CD4-positive, alpha-beta T cell treated with Interleukin-15 for 4 hours (primary cell): ENCODE results near the gene FOXM1.
A peak's percentile ranks its signal among the peaks of the same experiment; 100 is the strongest.

ENCODE experiments used
- DNase-seq: peaks from one replicate; pipeline ENCODE4 v3.0.0-alpha.2; 2020; ENCODE audit warnings: low spot score

Gene FOXM1, protein sequence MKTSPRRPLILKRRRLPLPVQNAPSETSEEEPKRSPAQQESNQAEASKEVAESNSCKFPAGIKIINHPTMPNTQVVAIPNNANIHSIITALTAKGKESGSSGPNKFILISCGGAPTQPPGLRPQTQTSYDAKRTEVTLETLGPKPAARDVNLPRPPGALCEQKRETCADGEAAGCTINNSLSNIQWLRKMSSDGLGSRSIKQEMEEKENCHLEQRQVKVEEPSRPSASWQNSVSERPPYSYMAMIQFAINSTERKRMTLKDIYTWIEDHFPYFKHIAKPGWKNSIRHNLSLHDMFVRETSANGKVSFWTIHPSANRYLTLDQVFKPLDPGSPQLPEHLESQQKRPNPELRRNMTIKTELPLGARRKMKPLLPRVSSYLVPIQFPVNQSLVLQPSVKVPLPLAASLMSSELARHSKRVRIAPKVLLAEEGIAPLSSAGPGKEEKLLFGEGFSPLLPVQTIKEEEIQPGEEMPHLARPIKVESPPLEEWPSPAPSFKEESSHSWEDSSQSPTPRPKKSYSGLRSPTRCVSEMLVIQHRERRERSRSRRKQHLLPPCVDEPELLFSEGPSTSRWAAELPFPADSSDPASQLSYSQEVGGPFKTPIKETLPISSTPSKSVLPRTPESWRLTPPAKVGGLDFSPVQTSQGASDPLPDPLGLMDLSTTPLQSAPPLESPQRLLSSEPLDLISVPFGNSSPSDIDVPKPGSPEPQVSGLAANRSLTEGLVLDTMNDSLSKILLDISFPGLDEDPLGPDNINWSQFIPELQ

DNA sequence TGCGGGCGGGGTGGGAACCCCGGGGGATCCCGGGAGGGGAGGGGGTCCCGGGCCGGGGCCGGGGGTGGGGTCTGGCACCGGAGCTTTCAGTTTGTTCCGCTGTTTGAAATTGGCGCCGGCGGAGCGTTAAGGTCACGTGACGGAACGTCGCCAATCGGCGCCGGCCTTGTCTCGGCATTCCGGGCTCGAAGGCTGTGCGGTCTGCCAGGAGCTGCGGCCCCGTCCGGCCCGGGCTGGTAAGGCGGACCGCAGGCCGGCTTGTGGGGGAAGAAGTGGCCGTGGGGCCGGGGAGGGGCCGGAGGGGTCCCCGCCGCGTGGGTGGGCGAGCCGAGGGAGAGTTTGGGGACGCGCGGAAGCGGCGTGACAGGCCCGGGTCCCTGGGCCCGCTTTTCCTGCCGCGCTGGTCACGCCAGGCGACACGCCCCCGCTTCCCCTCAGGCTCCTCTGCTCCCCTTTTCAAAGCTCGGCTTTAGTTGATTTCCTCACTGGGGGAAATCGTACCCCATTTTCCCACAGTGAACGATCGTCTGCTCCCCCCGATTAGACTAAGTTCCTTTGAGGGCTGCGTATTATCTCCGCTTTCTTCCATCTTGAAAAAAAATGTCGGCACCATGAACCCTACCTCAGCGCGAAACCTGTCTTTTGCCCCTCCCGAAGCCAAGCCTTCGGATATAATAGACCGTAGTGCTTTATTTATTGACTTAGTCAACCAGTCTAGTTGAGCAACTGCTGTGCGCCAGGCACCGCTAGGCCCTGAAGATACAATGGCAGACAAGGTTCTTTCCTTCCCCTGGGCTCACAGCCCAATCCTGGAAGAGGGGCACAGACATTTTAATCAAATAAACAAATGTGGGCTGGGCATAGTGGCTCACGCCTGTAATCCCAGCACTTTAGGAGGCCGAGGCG is at the start of gene FOXM1, which contains the start of gene RHNO1:
Gene FOXM1 (minus strand): TSS at position 128 of the 906 bp plus-strand sequence. CDS start 2,696 bp downstream, outside the sequence.
Gene RHNO1 (plus strand): TSS at position 177 of the 906 bp plus-strand sequence. CDS start 8,144 bp downstream, outside the sequence.
- peak; percentile 89 for DNase-seq

DNA sequence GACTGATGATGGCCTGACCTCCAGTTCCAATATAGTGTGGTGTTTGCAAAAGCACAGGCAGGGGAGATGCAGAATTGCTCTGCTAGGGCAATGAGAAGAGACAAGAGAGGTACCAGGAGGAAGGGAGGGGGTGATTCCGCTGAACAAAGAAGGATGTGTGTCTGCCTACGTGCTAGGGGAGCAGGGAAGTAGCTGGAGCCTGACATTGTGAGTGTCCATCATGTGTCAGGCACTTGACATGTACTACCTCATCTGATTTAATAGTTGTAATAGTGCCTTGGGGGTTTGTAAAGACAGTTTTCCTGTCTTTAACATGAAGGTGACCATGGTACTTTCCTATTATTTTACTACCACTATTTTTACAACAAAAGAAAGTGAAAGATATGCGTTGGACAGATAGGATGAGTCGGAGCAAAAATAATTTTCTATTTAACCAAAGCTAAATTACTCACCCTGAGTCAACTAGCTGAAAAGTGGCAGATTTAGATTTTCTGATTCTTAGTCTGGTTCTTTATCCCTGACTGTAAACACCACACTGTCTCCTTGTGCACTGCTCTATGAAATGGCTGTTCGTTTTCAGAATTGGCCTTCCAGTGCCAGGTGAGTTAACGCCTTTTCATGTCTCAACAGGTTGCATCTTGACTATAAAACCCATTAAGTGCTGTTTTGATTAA is 48.5 kb upstream of the FOXM1 start:
- no peak for DNase-seq

DNA sequence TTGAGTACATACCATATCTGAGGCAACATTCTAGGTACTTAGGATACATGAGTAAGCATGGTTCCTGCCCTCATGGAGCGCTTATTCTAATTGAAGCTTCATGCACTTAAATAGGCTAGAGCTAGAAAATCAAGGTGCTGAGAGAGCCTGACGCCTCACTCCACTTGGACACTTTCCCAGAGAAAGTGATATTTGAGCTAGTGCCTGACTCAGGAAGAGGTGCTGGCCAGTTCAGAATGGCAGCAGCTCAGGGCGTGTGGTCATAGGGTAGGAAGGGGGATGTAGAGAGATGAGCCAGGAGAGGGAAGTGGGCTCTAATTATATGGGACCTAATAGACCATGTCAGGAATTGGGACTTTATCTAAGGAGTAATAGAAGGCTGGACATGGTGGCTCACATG is 47.0 kb upstream of the FOXM1 start:
- DNase-seq: no peak

DNA sequence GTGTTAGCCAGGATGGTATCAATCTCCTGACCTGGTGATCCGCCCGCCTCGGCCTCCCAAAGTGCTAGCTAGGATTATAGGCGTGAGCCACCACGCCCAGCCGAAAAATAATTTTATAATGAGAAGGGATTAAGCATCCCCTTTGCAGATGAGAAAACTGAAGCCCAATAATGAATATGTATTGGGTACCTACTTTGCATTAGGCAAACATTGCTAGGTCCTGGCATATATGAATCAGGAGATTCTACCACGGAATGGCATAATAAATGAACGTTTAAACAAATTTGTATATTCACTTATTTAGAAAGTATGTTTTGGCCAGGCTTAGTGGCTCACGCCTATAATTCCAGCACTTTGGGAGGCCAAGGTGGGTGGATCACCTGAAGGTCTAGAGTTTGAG is 46.1 kb upstream of the FOXM1 start:
- DNase-seq: no peak

DNA sequence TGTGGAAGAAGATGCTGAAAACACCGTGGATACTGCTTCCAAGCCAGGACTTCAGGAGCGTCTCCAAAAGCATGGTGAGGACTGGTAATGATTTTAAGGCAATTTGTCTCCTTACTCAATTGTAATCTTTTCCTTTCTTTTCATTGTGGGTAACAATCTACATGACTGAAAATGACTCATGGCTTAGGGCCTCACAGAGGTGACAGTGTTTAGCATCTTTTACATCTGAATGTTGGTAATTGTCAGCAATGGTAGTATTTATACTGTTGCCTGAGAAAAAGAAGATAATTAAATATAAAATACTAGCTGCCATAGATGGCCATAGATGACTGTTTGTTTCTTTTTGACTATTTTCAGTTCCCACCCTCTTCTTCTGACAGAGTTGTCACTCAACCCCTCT is 45.4 kb upstream of the FOXM1 start:
- DNase-seq: no peak

DNA sequence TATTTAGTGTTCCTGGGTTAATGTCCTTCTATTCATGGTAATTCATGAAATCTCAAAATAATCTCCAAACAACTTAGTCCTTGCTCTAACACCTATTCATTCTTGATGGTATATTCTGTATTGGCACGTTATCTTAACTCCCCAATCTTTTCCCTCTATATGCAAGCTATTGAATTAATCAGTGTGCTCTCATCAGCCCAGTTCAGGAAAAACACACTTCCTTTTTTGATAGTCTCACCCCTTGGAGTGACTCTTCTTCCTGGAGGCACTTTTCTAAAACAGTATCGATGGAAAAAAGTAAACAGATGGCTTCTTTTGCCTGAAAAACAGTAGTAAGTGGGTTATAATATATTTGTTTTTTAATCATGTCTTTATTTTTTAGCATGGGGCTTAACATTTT is 42.3 kb upstream of the FOXM1 start:
- DNase-seq: no peak

DNA sequence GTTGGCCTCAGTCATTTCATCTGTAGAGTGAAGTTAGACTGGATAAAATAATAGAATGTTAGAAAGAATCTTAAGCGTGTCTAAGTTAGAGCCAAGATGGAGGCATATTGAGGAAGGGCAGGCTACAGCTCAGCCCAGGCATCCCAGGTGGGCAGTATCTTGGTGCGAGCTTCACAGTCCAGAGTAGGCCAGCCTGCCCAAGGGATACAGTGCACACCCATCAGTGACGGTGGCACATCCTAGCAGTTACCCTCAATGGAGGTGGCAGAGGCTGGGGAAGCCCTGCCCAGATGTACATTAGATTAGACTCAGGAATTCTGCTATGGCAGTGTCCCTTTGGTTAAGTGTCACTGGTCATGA is 35.2 kb upstream of the FOXM1 start:
- DNase-seq: no peak

DNA sequence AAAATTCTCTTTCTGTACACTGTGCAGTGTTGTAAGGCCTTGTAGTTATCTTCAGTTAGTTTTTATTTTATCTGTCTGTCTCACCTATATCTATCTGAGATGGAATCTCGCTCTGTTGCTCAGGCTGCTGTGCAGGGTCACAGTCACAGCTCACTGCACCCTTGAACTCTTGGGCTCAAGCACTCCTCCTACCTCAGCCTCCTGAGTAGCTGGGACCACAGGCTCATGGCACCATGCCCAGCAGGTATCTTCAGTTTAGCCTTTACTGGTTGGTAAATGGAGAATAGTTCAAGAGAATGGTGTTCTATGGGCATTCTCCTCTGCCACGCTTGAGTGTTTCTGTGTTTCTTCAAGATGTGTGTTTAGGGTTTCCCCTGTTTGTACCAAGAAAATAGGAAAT is 27.3 kb upstream of the FOXM1 start:
- no peak for DNase-seq

DNA sequence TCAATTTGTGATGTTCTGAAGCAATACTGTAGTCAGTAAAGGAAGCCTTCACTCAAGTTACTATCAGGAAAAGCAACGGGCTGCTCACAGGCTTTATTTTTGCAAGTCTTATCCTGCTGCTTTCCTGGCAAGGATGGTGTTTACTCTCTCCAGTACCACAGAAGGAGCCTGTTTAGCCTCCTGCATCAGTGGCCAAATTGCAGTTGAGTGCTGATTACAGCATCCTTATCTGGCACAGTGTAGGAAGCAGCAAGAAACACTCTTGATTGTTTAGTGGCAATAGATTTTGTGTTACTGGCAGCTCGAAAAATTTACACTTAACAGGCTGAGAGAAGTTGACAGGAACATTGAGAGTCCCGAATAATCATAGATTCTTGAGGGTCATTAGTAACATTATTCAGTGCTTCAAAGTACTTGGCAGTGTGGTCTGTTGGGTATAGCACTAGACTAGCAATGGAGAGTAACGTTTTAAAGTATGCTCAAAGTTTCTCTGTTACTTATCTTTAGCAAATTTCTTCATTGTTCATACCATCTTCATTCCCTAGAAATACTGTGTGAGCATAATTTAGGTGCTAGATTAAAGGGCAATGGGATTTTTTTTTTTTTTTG is 25.4 kb upstream of the FOXM1 start:
- DNase-seq: no peak

DNA sequence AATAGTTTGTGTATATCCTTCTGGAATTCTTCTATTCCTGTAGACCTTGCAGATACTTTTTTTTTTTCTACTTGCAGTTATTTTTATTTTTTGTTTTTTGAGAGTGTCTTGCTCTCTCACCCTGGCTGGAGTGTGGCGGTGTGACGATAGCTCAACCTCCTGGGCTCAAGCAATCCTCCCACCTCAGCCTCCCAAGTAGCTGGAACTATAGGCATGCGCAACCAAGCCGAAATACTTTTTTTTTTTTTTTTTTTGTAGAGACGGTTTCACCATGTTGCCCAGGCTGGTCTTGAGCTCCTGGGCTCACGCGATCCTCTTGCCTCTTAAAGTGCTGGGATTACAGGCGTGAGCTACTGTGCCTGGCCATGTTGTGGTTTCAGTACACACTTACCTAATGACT is 23.7 kb upstream of the FOXM1 start:
- no peak for DNase-seq

DNA sequence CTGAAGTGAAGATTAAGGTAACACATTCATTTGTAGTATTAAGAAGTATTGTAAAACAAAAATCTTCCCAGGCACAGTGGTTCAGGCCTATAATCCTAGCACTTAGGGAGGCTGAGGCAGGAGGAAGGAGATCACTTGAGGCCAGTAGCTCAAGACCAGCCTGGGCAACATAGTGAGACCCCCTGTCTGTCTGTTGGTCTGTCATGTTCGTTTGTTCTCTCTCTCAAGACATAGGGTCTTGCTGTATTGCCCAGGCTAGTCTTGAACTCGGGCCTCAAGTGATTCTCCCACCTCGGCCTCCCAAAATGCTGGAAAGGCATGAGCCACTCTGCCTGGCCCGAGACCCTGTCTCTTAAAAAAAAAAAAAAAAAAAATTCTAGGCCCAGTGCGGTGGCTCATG is 20.4 kb upstream of the FOXM1 start:
- no peak for DNase-seq

DNA sequence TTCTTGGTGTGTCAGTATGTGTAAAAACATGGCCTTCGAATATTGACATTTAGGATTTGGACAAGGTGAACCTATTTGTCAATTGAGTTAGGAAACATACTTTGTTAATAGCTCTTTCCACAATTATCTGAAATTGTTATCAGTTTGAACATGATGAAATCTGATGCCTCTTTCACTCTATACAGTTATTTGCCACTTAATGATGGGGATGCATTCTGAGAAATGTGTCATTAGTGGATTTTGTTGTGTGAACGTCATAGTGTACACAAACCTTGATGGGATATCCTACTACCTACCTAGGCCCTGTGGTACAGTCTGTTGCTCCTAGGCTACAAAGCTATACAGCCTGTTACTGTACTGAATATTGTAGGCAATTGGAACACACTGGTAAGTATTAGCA is 18.5 kb upstream of the FOXM1 start:
- no peak for DNase-seq

DNA sequence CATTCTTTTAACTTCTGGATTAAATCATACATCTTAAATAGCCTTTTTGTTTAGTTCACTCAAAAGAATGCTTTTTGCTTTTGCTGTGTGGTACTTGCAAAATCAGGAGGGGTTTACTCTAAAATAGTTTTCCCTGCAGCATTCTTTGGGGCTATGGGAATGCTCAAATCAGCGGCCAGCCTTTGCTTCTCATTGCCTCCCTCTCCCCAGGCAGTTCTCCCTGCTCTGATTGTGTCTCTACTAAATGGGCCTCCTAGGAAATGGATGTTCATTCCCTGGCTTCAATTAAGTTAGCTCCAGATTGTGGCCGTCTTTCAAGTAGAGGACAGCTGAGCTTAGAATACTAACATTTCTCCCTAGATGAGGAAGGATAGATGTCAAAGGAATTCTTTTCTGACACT is 18.1 kb upstream of the FOXM1 start:
- DNase-seq: no peak

DNA sequence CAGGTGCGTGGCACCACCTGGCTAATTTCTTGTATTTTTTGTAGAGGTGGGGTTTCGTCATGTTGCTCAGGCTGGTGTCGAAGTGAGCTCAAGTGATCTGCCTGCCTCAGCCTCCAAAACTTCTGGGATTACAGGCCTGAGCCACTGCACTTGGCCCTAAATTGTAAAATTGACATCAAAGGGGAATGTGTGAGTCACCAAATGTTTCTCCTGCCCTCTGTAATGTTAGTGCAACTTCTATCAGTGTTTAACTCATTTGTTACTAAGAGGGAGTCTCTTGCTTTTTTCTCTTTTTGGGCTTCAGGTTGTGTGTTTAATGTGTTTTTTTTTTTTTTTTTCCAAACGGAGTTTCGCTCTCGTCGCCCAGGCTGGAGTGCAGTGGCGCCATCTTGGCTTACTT is 16.0 kb upstream of the FOXM1 start:
- no peak for DNase-seq

DNA sequence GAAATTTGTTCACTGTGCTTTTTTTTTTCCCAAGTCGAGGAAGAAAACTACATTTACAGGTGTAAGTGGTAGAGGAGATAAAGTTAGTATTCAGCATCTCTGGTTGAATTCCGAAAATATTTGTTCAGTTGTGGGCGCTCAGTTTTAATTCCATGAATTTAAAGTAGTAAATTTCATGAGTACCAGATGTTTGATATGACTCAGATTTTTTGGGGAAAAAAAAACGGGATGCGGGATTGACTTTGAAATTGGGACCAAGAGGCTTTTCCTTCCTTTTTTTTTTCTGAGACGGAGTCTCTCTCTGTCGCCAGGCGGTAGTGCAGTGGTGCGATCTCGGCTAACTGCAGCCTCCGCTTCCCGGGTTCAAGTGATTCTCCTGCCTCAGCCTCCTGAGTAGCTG is 15.3 kb upstream of the FOXM1 start:
- no peak for DNase-seq

DNA sequence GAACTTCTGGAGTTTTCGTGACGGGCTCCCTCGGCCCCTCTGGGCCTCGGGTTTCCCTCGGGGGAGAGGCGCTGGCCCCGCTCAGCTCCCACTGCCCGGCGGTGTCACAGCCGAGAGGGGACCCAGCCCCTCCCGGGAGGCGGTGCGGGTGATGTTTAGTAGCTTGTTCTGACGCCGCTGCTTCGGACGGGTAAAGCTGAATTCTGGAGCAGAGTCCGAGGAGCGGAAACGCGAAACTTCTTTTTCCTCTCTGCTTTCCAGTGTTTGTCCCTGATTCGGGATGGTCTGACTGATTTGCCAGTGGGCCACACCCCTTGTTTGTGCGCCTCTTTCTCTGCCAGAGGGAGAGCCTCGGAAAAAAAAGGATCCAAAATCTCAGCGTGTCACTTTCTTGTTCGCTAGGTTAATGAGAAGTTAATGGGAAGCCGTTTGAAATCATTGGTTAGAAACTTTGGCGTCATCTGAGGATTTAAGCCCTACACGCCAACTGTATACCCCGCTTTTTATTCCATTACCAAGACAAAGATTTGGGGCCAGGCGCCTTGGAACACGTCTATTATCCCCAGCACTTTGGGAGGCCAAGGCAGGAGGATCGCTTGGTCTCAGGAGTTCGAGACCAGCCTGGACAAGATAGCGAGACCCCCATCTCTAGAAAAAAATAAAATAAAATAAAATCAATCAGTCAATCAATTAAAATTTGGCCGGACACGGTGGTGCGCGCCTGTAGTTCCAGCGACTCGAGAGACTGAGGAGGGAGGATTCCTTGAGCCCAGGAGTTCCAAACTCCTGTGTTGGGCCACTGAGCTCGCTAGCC is 14.5 kb upstream of the FOXM1 start:
- DNase-seq: peak; percentile 18

DNA sequence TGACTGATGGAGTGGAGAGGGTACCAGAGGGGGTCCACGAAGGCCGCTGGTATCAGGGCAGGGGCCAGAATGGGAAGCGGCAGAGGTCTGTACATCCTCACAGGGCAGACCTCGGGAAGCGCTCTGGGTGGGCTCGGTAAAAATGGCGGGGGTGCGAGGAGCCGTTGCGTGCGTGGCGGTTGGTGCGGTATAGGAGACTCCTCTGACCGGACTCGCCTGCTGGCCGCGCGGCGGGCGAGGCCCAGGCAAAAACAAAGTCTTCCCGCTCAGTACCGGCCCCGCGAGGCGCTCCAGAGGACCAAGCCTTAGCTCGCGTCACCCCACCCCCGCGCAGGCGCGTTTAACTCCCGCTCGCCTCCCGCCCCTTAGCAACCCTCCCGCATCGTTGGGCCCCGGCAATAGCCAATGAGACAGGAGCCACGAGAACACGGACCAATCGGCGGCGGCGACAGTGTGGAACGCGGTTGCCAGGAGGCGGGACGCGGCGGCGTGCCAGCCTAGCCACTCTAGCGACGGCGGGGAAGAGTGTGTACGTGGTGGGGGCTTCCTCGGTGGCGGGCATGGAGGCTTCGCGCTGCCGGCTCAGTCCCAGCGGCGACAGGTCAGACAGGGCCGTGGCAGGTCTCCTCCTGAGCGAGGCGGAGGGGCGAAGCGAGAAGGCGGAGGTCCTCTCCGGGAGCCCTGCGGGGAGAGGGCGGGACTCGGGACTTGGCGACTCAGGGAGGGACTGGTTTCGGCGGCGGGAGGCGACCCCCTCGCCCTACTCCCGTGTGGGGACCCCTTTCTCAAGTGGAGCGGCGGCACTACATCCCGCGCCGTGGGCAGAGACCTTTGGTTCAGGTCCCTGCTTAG is 13.6 kb upstream of the FOXM1 start, which contains the start of gene TULP3:
Gene TULP3 (plus strand): TSS at position 504 of the 852 bp plus-strand sequence. CDS start 57 bp downstream, at position 561.
- DNase-seq: peak; percentile 99

DNA sequence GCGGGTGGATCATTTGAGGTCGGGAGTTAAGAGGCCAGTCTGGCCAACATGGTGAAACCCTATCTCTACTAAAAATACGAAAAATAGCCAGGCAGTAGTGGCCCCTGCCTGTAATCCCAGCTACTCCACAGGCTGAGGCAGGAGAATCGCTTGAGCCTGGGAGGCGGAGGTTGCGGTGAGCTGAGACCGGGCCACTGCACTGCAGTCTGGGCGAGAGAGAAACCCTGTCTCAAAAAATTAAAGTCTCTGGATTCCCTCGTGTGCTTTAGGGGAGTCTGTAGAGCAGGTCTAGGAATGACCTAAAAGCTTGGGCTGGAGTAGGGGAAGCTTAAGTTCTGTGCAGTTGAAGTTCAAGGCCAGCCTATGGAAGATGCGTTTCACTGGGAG is 13.0 kb upstream of the FOXM1 start:
- no peak for DNase-seq

DNA sequence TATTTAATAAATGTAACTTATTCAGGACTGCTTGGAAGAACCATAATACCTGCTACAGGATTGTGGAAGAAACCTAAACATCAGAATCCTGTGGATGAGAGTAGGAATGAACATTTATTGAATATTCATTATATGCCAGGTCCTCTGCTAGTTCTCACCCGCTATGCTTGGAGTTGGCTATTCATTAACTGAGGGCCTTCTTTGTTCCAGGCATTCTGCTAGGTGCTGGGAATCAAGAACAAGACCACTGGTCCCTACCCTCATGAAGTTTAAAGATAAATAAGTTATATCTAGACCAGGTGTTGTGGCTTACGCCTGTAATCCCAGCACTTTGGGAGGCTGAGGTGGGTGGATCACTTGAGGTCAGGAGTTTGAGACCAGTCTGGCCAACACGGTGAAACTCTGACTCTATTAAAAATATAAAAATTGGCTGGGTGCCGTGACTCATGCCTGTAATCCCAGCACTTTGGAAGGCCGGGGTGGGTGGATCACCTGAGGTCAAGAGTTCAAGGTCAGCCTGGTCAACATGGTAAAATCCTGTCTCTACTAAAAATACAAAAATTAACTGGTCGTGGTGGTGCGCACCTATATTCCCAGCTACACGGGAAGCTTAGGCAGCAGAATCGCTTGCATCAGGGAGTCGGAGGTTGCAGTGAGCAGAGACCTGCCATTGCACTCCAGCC is 9.9 kb upstream of the FOXM1 start:
- DNase-seq: no peak
